NCI-H146 treated with DMSO at 0.1 percent for 48 hours (cell line): ENCODE results near the gene BTN2A1.
"Not testable (repeated sequence)": the region's sequence is repeated elsewhere in the genome, so short reads cannot be mapped to it uniquely, and the experiment has no call there.

Source experiments
- DNase-seq: peaks from one replicate; lab custom pipeline; 2025; ENCODE audit not compliant: unreplicated experiment; lab: John Stamatoyannopoulos, UW

The BTN2A1 gene

DNA sequence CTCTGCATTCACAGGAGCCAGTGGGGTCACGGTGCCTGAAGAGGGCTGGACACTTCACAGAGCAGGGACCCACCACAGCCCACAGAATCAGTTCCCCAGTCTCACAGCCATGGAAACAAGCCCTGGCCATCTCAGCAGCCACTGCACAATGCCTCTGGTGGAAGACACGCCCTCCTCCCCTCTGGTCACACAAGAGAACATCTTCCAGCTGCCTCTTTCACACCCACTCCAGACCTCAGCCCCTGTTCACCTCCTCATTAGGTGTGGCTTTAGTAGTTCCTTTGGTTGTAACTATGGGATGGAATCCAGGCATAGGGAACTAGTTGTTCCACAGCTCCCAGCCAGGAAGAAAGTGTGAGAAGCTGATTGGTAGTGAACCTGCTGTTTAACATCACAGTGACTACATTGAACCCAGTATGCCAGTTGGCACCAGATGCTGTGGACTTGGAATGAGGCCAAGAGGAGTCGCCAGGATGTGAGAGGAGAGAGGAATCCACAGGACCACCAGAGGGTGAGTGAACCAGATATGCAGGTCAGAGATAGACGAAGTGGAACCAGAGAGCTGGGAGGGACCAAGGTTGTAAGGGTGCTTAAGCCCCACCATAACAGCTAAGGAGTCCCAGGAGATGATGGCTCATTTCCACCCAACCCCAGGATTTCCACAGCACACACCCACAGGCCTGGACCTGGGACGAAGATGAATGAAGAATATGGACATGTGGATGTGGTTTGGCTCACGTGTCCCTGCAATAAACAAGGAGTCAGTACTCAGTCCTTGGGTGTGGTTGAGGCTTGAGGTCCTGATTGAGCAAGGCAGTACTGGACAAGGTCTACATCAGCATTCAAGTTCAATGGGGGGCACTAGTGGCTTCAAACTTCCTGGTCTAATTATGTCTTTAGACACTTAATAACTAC is 26.2 kb upstream of the BTN2A1 start:
- no peak for DNase-seq

- no peak for DNase-seq
These were observed 25.0 kb upstream of the BTN2A1 start for GRCh38 chr6:26432627-26433201.

- not testable (repeated sequence) for DNase-seq
These were observed 24.1 kb upstream of the BTN2A1 start for GRCh38 chr6:26433680-26434079.

GRCh38 chr6:26436018-26436417 is 21.7 kb upstream of the BTN2A1 start:
- DNase-seq, result no peak

DNA sequence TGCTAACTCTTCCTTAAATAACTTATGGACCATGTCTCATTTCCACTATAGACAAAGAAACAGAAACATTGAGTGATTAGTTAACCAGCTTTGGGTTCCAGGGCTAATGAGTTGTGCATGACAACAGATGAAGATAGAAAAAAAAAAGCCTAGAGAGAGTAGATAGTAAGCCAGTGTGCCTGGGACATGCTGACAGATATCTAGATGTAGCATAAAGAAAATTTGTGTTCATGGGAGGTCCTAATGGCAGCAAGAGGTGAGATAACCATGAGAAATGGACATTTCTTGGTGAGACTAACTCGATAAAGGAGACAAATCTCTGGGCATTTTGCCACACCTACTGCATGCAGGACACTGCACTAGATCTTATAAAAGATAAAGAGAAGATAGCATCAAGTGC is 20.2 kb upstream of the BTN2A1 start:
- no peak for DNase-seq

DNA sequence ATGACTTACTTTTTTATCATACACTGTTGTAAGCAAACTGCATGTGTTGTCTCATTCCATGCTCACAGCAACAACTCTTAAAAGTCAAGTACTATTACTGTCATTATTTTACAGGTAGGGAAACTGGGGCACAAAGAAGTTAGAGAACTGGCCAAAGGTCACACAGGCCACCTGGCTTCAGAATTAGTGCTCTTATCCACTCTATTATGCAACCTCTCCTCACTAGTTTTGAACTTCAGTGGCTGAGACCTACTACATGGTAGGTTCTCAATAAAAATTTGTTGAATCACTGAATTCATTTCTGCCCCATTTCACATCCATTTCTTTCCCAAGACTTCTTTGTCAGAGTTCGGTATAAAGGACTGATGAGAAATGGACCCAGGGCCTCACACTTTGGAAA is 19.8 kb upstream of the BTN2A1 start:
- no peak for DNase-seq

- DNase-seq, result no peak
These were observed 18.3 kb upstream of the BTN2A1 start for GRCh38 chr6:26439151-26440125.

DNA sequence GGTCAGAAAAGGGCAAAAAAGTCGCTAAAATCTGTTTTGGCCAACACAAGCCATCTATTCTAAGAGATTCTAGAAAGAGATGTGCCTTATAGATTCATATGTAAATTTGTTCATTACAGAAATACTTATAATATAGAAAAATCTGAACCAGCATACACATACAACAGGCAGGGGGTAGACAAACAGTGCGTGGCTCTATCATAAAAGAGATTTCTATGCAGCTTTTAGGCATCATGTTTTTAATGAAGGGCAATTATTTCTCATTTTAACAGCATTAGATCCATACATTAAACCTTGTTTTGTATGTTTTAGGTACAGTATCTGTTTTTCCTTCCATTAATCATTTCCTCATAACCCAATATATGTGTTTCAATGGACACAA is 16.8 kb upstream of the BTN2A1 start:
- DNase-seq, result no peak

GRCh38 chr6:26441977-26442376 is 15.8 kb upstream of the BTN2A1 start:
- no peak for DNase-seq

GRCh38 chr6:26445934-26446667 is 11.7 kb upstream of the BTN2A1 start:
- no peak for DNase-seq

DNA sequence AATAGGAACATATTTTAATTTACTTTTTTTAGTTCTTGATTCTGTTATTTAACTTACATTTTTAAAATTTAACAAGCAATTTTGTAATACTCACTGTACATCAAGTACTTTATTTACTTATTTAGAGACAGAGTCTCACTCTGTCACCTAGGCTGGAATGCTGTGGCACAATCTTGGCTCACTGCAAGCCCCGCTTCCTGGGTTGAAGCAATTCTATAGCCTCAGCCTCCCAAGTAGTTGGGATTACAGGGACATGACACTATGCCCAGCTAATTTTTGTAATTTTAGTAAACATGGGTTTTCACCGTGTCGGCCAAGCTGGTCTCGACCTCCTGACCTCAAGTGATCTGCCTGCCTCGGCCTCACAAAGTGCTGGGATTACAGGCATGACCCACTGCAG is 10.5 kb upstream of the BTN2A1 start:
- no peak for DNase-seq

GRCh38 chr6:26450240-26450639 is 7.5 kb upstream of the BTN2A1 start:
- no peak for DNase-seq

DNA sequence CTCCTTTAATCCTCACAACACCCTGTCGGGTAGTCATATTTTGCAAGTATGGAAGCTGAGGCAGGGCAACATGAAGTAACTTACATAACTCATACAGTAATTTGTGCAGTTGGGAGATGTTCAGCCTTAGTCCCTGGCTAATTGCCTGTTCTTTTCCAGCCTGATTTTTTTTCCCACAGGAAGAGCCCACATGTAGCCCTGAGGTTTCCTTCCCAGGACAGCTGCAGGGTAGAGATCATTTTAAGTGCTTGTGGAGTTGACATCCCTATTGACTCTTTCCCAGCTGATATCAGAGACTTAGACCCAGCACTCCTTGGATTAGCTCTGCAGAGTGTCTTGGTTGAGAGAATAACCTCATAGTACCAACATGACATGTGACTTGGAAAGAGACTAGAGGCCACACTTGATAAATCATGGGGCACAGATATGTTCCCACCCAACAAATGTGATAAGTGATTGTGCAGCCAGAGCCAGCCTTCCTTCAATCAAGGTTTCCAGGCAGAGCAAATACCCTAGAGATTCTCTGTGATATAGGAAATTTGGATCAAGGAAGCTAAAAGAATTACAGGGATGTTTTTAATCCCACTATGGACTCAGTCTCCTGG is 5.0 kb upstream of the BTN2A1 start:
- DNase-seq, result no peak

GRCh38 chr6:26454631-26455030 is 3.1 kb upstream of the BTN2A1 start:
- no peak for DNase-seq

GRCh38 chr6:26455357-26455970 is 2.3 kb upstream of the BTN2A1 start:
- no peak for DNase-seq

DNA sequence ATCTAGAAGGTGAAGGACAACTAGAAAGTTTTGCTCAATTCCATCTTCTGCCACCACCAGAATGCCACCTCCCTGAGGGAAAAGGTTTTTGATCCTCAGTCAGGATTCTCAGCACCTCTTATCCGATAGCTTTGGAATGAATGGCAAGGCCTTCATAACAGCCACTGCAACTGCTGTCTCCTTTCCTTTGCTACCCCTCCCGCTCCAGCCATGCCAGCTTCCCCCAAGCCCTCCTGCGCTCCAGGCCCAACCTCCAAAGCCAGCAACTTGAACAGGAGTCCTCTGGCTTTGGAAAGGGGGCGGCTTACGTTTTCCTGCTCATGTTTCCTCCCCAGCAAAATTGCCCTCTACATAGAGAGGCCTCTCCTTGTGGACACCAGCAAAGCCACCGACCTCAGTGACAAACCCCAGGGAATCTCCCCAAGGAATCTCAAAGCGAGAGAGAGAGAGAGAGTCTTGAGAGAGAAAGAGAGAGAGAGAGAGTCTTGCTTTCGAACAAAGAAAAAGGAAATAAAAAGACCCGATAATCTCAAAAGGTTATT is 420 bp upstream of the BTN2A1 start:
- DNase-seq, result no peak

DNA sequence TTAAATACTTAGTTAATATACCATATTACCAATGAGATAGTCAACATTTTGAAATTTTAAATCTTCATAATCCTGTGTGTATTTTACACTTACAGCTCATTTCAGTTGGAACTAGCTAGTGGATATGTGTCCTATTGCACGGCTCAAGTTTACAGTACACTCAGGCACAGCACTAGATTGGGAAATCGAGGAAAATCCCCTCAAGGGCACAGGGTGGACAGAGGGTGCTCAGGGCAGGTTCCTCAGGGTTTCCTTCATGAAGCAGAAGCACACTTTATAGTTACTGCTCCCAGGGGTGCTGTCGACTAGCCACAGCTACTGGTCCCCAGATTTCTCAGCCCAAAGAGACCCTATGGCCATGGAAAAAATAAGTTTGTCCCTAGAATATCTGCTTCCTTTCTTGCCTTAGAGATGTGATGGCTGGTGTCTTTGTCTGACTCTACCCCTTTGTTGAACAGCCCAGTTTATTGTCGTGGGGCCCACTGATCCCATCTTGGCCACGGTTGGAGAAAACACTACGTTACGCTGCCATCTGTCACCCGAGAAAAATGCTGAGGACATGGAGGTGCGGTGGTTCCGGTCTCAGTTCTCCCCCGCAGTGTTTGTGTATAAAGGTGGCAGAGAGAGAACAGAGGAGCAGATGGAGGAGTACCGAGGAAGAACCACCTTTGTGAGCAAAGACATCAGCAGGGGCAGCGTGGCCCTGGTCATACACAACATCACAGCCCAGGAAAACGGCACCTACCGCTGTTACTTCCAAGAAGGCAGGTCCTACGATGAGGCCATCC is 1.5 kb downstream of the BTN2A1 start:
- no peak for DNase-seq

DNA sequence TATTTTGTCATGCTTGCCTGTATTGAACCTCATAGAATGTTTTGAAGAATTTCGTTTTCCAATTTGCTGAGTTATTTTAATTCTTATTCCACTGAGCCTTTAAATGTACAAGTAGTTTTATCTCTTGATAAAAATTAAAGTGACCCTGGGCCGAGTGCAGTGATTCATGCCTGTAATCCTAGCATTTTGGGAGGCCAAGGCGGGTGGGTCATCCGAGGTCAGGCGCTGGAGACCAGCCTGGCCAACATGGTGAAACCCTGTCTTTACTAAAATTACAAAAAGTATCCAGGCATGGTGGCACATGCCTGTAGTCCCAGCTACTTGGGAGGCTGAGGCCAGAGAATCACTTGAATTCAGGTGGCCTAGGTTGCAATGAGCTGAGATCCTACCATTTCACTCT is 3.6 kb downstream of the BTN2A1 start:
- not testable (repeated sequence) for DNase-seq

GRCh38 chr6:26464014-26464413 is 6.3 kb downstream of the BTN2A1 start:
- no peak for DNase-seq
